ENCODE data around the gene OPCML.

Gene OPCML

DNA sequence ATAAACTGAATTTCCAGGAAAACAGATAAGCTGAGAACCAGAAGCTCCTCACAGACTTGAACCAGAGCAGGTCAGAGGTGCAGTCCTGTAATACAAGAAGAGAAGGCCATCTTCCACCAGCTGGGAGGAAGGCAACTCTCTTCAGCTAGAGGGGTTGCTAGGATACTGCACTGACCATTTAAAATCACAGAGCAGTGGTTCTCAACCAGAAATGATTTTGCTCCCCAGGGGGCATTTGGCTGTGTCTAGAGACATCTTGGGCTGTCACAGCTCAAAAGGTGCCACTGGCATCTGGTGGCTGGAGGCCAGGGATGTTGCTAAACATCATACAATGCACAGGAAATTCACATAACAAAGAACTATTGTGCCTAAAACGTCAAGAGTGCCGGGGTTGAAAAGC, 17.2 kb downstream of the OPCML start:
- H4K20me1 ChIP-seq (ENCODE audit: low read depth, low read length) = no peaks in the 10 kb centered on the region
- H3K36me3 ChIP-seq (ENCODE audit: low read length) = no peaks in the 10 kb centered on the region
- H3K79me2 ChIP-seq (ENCODE audit: insufficient read depth, low read length) = no peaks in the 10 kb centered on the region
- H3K9me2 ChIP-seq (replicated peaks; ENCODE audit: insufficient read depth, low read length) = no peaks in the 10 kb centered on the region
- no peaks in the 10 kb centered on the region for H3F3A ChIP-seq (ENCODE audit: insufficient read depth)
- H3K9ac ChIP-seq (ENCODE audit: low read length) = no peak overlapping the region
- TF ChIP-seq, protein P1, sequence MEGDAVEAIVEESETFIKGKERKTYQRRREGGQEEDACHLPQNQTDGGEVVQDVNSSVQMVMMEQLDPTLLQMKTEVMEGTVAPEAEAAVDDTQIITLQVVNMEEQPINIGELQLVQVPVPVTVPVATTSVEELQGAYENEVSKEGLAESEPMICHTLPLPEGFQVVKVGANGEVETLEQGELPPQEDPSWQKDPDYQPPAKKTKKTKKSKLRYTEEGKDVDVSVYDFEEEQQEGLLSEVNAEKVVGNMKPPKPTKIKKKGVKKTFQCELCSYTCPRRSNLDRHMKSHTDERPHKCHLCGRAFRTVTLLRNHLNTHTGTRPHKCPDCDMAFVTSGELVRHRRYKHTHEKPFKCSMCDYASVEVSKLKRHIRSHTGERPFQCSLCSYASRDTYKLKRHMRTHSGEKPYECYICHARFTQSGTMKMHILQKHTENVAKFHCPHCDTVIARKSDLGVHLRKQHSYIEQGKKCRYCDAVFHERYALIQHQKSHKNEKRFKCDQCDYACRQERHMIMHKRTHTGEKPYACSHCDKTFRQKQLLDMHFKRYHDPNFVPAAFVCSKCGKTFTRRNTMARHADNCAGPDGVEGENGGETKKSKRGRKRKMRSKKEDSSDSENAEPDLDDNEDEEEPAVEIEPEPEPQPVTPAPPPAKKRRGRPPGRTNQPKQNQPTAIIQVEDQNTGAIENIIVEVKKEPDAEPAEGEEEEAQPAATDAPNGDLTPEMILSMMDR (IDR thresholded peaks at IDR 0.05; ENCODE audit: insufficient read depth, low read length, poor library complexity, severe bottlenecking) = no peak
- no peak for TF ChIP-seq EZH2phosphoT487 (conservative IDR thresholded peaks at IDR 0.05; ENCODE audit: low read length)
- no peaks in the 10 kb centered on the region for H3K9me3 ChIP-seq (ENCODE audit: insufficient read depth, low read length)
- H3K4me2 ChIP-seq (ENCODE audit: low read depth, low read length, poor library complexity, severe bottlenecking) = no peak overlapping the region
- no peak overlapping the region for H3K27ac ChIP-seq (ENCODE audit: low read depth, low read length)
- no peaks in the 10 kb centered on the region for H3K27me3 ChIP-seq (ENCODE audit: low read length)
- H2AFZ ChIP-seq (ENCODE audit: low read depth, low read length, severe bottlenecking) = no peak overlapping the region
- H3K4me3 ChIP-seq (ENCODE audit: insufficient read depth, low read length, poor library complexity, severe bottlenecking) = no peak overlapping the region

GRCh38 chr11:133509924-133510697, 22.2 kb downstream of the OPCML start:
- Histone ChIP-seq H3K9me2 (replicated peaks; ENCODE audit: insufficient read depth, low read length) (no peaks in the 10 kb centered on the region), H4K20me1 (ENCODE audit: low read depth, low read length) (no peaks in the 10 kb centered on the region), H3K79me2 (ENCODE audit: insufficient read depth, low read length) (no peaks in the 10 kb centered on the region), H3K27me3 (ENCODE audit: low read length) (no peaks in the 10 kb centered on the region), H2AFZ (ENCODE audit: low read depth, low read length, severe bottlenecking) (no peak overlapping the region), H3K4me3 (ENCODE audit: insufficient read depth, low read length, poor library complexity, severe bottlenecking) (no peak overlapping the region), H3K27ac (ENCODE audit: low read depth, low read length) (no peak overlapping the region), H3K4me2 (ENCODE audit: low read depth, low read length, poor library complexity, severe bottlenecking) (no peak overlapping the region), H3K9ac (ENCODE audit: low read length) (no peak overlapping the region), H3F3A (ENCODE audit: insufficient read depth) (no peaks in the 10 kb centered on the region), H3K9me3 (ENCODE audit: insufficient read depth, low read length) (no peaks in the 10 kb centered on the region), H3K36me3 (ENCODE audit: low read length) (no peaks in the 10 kb centered on the region)
- TF ChIP-seq, protein P1 (IDR thresholded peaks at IDR 0.05; ENCODE audit: insufficient read depth, low read length, poor library complexity, severe bottlenecking) = no peak
- no peak for TF ChIP-seq EZH2phosphoT487 (conservative IDR thresholded peaks at IDR 0.05; ENCODE audit: low read length)

GRCh38 chr11:133508468-133508867, 23.8 kb downstream of the OPCML start:
- H3K4me2 ChIP-seq (ENCODE audit: low read depth, low read length, poor library complexity, severe bottlenecking) = no peak overlapping the region

More at GRCh38 chr11:133508468-133508867, 23.8 kb downstream of the OPCML start:
- Histone ChIP-seq H2AFZ (ENCODE audit: low read depth, low read length, severe bottlenecking) (no peak overlapping the region), H3K9me2 (replicated peaks; ENCODE audit: insufficient read depth, low read length) (no peaks in the 10 kb centered on the region), H3K79me2 (ENCODE audit: insufficient read depth, low read length) (no peaks in the 10 kb centered on the region), H3F3A (ENCODE audit: insufficient read depth) (no peaks in the 10 kb centered on the region), H3K4me3 (ENCODE audit: insufficient read depth, low read length, poor library complexity, severe bottlenecking) (no peak overlapping the region), H3K9me3 (ENCODE audit: insufficient read depth, low read length) (no peaks in the 10 kb centered on the region), H4K20me1 (ENCODE audit: low read depth, low read length) (no peaks in the 10 kb centered on the region), H3K27ac (ENCODE audit: low read depth, low read length) (no peak overlapping the region), H3K27me3 (ENCODE audit: low read length) (no peaks in the 10 kb centered on the region), H3K36me3 (ENCODE audit: low read length) (no peaks in the 10 kb centered on the region), H3K9ac (ENCODE audit: low read length) (no peak overlapping the region)
- TF ChIP-seq EZH2phosphoT487 (conservative IDR thresholded peaks at IDR 0.05; ENCODE audit: low read length) = no peak
- TF ChIP-seq, protein P1 (IDR thresholded peaks at IDR 0.05; ENCODE audit: insufficient read depth, low read length, poor library complexity, severe bottlenecking) = no peak
